Measurements from ENCODE around the gene GABPB2.

Gene GABPB2

DNA sequence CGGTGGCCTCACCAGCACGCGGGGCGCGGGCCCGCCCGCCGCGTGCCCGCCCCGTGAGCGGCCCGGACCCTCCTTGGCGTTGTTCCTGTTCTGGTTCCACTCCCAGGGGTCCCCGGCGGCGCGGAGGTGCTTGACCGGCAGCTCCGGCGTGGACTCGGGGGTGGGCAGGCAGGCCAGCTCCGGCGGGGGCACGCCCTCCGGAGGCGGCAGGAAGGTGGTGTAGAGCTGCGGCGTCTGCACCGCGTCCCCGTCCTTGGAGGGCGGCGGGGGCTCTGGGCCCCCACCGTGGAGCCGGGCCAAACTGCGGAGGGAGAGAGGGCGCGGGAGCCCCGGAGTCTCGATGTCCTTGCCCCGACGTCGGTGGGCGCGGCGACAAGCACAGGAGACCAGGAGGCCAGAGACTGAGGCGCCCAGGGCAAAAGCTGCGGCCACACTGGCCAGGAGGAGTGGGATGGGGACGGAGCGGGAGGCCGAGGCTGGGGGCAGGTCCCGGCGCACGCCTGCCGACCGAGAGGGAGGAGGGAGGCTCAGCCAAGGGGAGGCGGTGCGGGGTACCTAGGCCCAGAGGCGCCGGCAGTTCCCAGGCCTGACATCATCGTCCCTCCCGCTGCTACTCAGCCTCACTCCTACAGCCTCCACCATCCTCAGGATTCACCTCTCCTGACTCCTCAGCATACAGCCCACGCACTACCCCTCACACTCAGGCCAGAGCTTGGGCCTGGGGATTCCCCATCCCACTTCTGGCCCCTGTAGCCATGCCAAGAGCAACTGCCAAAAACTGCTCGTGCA lies 62.7 kb downstream of the GABPB2 start:
- DNase-seq: no peak

GRCh38 chr1:151134396-151134795 lies 63.8 kb downstream of the GABPB2 start:
- DNase-seq: no peak

GRCh38 chr1:151134991-151135390 lies 64.4 kb downstream of the GABPB2 start:
- DNase-seq: no peak

- no peak for DNase-seq
Measured at GRCh38 chr1:151135433-151136385, 65.1 kb downstream of the GABPB2 start.

DNA sequence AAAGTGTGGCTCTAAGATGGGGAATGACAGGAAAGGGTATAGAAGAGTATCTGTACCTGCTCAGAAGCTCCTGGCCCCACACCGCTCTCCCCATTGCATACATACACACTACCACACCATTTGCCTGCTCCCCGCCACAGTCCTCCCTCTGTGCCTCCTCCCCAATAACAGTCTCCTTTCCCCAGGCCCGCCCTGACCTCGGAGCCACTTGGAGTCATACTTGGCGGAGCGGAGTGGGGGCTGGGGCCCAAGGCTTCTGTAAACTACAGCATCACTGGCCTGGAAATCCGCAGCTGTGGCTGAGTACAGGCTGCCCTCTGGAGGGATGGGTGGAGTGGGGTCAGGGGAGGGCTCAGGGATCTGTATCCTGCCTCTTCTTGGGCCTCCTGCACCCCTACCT lies 67.2 kb downstream of the GABPB2 start:
- no peak for DNase-seq

- no peak for DNase-seq
Measured at GRCh38 chr1:151142411-151143056, 72.0 kb downstream of the GABPB2 start.

DNA sequence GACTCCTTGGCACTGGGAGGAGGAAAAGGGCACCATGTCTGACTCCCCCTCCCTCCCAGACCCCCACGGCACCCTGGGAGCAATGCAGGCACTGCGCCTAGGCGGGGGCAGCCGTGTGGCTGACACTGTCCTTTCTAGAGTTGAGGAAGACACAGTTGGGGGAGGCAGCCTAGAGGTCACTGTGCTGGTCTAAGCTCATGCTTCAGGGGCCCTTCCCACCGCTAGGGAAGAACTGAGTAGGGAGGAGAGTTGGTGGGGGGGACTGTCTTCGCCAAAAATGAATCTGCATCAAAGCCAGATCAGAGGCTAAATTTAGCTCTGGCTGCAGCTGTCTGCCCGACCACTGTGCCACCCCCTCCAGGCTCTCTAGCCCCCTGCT lies 72.5 kb downstream of the GABPB2 start:
- no peak for DNase-seq

- no peak for DNase-seq
Measured at GRCh38 chr1:151143986-151144385, 73.4 kb downstream of the GABPB2 start.

DNA sequence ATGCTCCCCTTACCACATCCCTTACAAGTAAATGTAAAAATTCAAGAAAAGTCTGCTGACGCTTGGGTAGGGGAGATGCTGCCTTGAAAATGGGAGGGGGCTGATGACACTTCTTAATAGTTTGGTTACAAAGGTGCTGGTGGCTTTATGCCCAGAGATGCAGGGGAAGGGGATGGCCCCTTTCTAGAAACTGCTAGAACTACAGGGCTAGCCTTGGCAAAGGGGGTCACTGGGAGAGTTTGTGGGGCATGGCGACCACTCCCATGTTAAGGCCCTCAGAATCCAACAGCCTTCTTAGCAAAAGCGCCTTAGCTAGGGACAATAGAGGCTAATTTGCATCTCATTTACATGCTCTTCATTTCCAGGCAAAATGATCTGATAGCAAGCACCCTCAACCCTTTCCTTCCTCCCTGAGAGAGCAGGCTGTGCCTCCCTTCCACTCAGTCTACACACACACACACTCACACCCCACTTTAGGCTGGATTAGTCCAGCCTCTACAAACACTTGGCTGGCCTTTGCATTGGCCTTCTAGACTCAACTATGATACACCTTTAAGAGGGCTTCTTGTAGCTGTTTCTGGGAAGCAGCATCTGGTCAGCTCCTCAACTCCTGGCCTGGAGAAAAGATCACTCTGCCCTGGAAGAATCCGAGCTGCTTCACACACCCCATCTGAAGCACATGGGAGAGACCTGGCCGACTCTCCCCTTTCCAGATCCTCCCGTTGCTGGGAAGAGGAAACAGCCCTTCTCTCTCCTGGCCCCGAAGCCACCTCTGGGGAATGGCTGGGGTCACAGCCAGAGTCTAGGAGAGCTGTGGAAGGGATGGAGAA lies 74.1 kb downstream of the GABPB2 start:
- DNase-seq: no peak

DNA sequence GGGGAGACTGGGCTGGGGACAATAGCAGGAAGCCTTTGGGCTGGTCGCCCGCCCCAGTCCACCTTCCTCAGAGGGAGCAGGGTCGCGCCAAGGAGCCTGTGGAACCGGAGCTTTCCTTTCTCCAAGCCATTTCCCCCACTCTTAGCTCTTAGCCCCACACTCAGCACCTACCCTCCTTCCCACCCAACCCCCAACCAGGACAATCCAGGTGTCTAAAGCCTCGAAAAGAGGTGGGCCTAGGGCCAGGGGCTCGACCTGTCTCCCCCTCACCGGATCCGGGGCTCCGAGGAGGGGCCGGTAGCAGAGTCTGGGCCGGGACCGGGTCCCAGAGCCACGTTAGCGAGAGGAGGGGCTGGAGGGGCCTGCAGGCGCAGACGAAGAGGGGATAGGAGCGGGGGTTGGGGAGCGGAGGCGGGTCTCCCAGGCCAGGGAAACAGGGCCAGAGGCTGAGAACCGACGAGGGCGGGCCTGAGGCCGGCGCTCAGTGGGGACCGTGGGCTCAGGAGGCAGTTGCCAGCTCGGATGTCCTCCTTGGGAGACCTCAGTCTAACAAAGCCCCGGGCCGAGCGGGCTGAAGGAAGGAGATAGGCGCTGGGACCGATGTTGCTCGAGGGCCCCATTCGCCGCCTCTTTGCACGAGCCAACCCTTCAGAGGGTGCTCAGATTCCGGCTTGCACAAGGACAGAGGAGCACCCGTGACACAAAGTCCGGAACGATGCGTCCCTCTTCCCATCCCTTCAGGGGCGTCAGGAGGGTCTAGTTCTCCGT lies 74.9 kb downstream of the GABPB2 start:
- no peak for DNase-seq

DNA sequence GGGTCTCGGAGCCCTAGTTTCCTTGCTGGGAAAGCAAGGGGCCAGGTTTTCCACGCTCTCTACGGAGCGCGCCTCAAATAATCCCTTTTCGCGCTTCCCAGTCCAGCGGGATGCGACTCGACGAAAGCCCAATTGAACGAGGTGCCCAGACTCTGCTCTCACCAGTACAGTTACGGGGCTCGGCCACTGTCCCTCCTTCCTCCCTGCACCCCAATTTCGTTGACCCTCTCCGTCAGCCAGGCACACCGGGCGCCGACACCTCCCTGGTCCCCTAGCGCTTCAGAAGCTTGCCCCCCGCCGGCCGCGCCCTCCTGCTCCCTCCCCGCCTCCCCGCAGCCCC lies 75.5 kb downstream of the GABPB2 start:
- no peak for DNase-seq

DNA sequence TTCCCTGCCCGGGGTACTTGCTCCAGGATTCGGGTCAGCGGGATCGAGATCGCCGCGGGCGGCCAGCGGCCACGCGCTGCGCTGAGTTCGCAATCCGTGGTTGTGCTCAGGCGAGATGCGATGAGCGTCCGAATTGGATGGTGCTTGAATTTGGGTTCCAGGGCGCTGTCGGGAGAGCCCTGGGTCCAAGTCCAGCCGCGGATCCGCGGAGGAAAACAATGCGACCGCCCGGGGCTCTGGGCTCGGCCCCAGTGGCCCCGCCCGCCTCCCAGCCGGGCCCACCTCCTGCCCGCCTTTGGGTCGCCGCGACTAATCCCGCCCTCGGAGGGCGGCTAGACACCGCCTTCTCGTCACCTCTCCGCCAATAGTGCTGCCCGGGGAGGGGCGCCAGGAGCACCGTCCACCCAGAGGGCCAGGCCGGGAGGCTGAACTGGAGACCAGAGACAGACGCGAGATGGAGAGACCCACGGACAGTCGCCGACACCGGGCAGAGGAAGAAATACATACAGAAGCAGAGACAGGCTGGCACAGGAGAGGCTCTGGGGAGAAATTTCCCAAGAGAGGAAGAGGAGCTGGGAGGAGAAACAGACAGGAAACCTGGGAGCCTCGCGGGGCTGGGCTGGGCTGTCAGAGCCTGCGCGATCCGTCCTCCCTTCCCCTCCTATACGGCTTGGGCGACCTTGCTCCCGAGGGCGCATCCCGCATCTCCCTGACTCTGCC lies 76.0 kb downstream of the GABPB2 start, which contains the start of gene SEMA6C:
Gene SEMA6C, minus strand, starts transcription at position 220 of the 720 bp plus-strand sequence. CDS start 4,010 bp downstream, outside the sequence.
- DNase-seq: peak; percentile 92

GRCh38 chr1:151147132-151147503 lies 76.6 kb downstream of the GABPB2 start:
- DNase-seq: no peak

GRCh38 chr1:151147665-151148064 lies 77.1 kb downstream of the GABPB2 start:
- DNase-seq: no peak

GRCh38 chr1:151156515-151156819 lies 85.9 kb downstream of the GABPB2 start, which contains the start of gene TNFAIP8L2:
Gene TNFAIP8L2, plus strand, starts transcription at chr1:151156649. Its CDS starts 2,049 bp downstream, at chr1:151158698.
- DNase-seq: peak; percentile 84

GRCh38 chr1:151157067-151157531 lies 86.5 kb downstream of the GABPB2 start:
- peak; percentile 78 for DNase-seq

GRCh38 chr1:151158326-151158725 lies 87.8 kb downstream of the GABPB2 start:
- peak; percentile 28 for DNase-seq

GRCh38 chr1:151158751-151159251 lies 88.2 kb downstream of the GABPB2 start:
- no peak for DNase-seq

DNA sequence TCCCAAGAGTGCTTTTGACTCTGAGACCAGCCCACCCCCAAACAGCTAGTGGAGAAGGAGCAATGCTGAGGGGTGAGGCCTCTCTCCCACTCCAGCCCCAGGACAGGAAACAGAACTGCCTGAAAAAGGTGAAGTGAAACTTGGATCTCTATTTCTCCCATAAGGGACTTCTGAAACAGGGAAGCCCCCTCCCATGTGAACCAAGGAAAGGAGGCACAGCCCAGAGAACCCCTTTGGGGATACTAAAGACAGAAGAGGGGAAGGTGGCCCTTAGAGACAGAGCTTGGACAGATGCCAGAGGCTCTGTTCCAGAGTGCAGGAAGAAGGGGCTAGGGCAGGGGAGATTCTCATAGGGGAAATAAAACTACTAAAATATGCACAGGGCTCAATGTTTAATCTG lies 88.8 kb downstream of the GABPB2 start:
- DNase-seq: no peak

DNA sequence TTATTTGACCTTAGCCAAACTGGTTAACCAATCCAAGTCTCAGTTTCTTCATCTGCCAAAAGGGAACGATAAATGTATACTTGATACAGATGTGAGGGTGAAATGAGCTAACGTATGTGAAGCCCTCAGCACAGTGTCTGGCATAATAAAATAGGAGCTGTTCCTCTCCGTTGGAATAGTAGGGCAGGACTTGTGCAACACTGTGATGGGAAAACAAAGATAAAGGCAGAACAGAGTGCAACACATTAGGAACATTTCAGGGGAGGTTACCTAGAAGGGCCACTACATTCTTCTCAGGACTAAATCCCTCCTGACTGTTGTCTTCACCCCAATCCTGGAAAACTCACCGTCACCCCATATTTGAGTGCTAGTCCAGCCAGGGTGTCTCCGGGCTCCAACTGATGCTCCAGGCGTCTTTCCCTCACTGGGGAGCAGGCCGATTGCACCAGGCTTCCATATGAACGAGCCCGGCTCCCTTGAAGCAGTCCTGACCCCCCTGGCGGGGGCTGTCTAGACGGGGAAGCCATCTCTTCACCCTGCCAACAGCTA lies 94.2 kb downstream of the GABPB2 start:
- DNase-seq: no peak
